Erythroblast (primary cell): ENCODE results near the gene CYP2C8.

Experiments used
- GATA1 ChIP-seq: IDR thresholded peaks from 2 replicates; pipeline ENCODE4 v1.6.1; 2011; ENCODE audit warnings: low read depth, mild to moderate bottlenecking, control low read depth, low read length, moderate library complexity
- POLR2A ChIP-seq: IDR thresholded peaks from 2 replicates; pipeline ENCODE4 v1.6.1; 2011; ENCODE audit warnings: mild to moderate bottlenecking, low read length

- TF ChIP-seq POLR2A, result no peak
- no peak for TF ChIP-seq GATA1
Observed at GRCh38 chr10:94992811-94993210, 76.5 kb downstream of the CYP2C8 start.
